GM12878 (cell line): Measurements from ENCODE around the gene DFFA.

Experiments
- CBFB ChIP-seq: IDR thresholded peaks from 2 replicates; pipeline ENCODE4 v1.6.1; 2016; ENCODE audit warnings: antibody characterized with exemption, low read depth
- EGR1 ChIP-seq, 2 experiments: IDR thresholded peaks; 1 replicate in 1 of 2; 2 replicates in 1 of 2; pipeline ENCODE4 v1.6.1; 2011 to 2012; ENCODE audit warnings: low read depth in 2 of 2, low read length in 2 of 2, borderline replicate concordance in 1 of 2, mild to moderate bottlenecking in 1 of 2, moderate library complexity in 1 of 2
- JUND ChIP-seq: IDR thresholded peaks from 2 replicates; pipeline ENCODE4 v1.6.1; 2012; ENCODE audit warnings: low read depth, mild to moderate bottlenecking, low read length, improper control_type of control experiment, moderate library complexity
- MYC ChIP-seq: IDR thresholded peaks from 2 replicates; pipeline ENCODE4 v1.6.1; 2011; ENCODE audit warnings: mild to moderate bottlenecking, low read length, moderate library complexity, inconsistent platforms; ENCODE audit not compliant: insufficient read depth, insufficient replicate concordance, insufficient read length, severe bottlenecking
- NFYB ChIP-seq: IDR thresholded peaks from 2 replicates; pipeline ENCODE4 v1.6.1; 2011; ENCODE audit warnings: low read depth, mild to moderate bottlenecking, low read length, improper control_type of control experiment, moderate library complexity; ENCODE audit not compliant: insufficient read depth
- POLR2A ChIP-seq: IDR thresholded peaks from 2 replicates; pipeline ENCODE4 v1.6.1; 2011; ENCODE audit warnings: low read depth, mild to moderate bottlenecking, low read length
- POLR2AphosphoS5 ChIP-seq: IDR thresholded peaks from 2 replicates; pipeline ENCODE4 v1.6.1; 2011; ENCODE audit warnings: mild to moderate bottlenecking, low read length, inconsistent platforms
- RCOR1 ChIP-seq: conservative IDR thresholded peaks from 2 replicates; pipeline ENCODE4 v1.6.1; 2012; ENCODE audit warnings: low read depth, low read length, improper control_type of control experiment
- TCF12 ChIP-seq: IDR thresholded peaks from 2 replicates; pipeline ENCODE4 v1.6.1; 2011; ENCODE audit warnings: low read depth, mild to moderate bottlenecking, low read length
- YY1 ChIP-seq: IDR thresholded peaks from 2 replicates; pipeline ENCODE4 v1.6.1; 2011; ENCODE audit warnings: low read depth, mild to moderate bottlenecking, low read length
- TF ChIP-seq, protein P1 (sequence below), 3 experiments: IDR thresholded peaks in 2 of 3; conservative IDR thresholded peaks in 1 of 3; 2 replicates each; pipeline ENCODE4 v1.5.1; 2011; ENCODE audit warnings: low read depth in 3 of 3, low read length in 3 of 3, mild to moderate bottlenecking in 3 of 3, control low read depth in 2 of 3, moderate library complexity in 2 of 3, inconsistent platforms in 1 of 3, mixed read lengths in 1 of 3; ENCODE audit not compliant: control insufficient read depth in 2 of 3, insufficient read depth in 1 of 3; ENCODE audit errors: extremely low read depth in 1 of 3
- TF ChIP-seq, protein P2 (sequence below): IDR thresholded peaks from 2 replicates; pipeline ENCODE4 v1.6.1; 2012; ENCODE audit warnings: low read length, inconsistent platforms

DNA sequence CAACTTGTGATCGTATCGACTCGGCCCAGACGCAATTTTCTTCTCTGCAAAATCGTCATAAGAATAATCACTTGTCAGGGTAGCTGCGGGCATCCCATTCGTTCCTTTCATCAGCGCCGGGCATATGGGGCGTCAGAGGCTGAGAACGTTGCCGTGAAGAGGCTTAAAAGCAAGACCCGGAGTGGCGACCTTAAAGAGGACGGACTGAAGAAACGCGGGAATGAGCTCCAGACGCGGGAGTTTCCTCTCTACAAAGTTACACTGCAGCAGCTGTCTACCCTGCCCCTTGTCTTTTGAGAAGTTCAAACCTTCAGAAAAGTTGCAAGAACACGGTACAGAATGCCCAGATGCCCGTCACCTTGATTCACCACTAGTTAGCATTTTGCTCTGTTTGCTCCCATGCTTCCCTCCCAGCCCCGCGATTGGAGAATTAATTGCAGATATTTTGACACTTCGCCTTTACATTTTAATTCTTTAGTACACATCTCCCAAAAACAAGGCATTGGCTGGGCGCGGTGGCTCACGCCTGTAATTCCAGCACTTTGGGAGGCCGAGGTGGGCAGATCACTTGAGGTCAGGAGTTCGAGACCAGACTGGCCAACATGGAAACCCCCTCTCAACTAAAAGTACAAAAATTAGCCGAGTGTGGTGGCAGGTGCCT is 41.1 kb downstream of the DFFA start:
- TF ChIP-seq, protein P1, sequence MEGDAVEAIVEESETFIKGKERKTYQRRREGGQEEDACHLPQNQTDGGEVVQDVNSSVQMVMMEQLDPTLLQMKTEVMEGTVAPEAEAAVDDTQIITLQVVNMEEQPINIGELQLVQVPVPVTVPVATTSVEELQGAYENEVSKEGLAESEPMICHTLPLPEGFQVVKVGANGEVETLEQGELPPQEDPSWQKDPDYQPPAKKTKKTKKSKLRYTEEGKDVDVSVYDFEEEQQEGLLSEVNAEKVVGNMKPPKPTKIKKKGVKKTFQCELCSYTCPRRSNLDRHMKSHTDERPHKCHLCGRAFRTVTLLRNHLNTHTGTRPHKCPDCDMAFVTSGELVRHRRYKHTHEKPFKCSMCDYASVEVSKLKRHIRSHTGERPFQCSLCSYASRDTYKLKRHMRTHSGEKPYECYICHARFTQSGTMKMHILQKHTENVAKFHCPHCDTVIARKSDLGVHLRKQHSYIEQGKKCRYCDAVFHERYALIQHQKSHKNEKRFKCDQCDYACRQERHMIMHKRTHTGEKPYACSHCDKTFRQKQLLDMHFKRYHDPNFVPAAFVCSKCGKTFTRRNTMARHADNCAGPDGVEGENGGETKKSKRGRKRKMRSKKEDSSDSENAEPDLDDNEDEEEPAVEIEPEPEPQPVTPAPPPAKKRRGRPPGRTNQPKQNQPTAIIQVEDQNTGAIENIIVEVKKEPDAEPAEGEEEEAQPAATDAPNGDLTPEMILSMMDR (IDR thresholded peaks at IDR 0.05 in 2 of 3, conservative IDR thresholded peaks at IDR 0.05 in 1 of 3; ENCODE audit: control insufficient read depth in 2 of 3, extremely low read depth in 1 of 3, insufficient read depth in 1 of 3, low read depth in 3 of 3, low read length in 3 of 3): no peak
- no peak for TF ChIP-seq POLR2AphosphoS5
- TF ChIP-seq CBFB: no peak
- no peak for TF ChIP-seq TCF12
- TF ChIP-seq, protein P2, sequence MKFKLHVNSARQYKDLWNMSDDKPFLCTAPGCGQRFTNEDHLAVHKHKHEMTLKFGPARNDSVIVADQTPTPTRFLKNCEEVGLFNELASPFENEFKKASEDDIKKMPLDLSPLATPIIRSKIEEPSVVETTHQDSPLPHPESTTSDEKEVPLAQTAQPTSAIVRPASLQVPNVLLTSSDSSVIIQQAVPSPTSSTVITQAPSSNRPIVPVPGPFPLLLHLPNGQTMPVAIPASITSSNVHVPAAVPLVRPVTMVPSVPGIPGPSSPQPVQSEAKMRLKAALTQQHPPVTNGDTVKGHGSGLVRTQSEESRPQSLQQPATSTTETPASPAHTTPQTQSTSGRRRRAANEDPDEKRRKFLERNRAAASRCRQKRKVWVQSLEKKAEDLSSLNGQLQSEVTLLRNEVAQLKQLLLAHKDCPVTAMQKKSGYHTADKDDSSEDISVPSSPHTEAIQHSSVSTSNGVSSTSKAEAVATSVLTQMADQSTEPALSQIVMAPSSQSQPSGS: no peak
- TF ChIP-seq RCOR1: no peak
- TF ChIP-seq POLR2A: no peak
- no peak for TF ChIP-seq MYC
- no peak for TF ChIP-seq NFYB
- TF ChIP-seq EGR1 (IDR thresholded peaks at IDR 0.05; ENCODE audit: borderline replicate concordance in 1 of 2, low read depth in 2 of 2, low read length in 2 of 2): no peak
- TF ChIP-seq JUND: no peak
- no peak for TF ChIP-seq YY1
